Measurements from ENCODE around the gene SLC7A9. TPM values are rescaled to one million over a fixed set of nuclear protein-coding genes. Genes with fewer than 3 reads are reported as not detected.

SLC7A9 gene
- polyA plus RNA-seq, 1 of the 3 experiments (the other 2 are of a cell fraction) = not detected

DNA sequence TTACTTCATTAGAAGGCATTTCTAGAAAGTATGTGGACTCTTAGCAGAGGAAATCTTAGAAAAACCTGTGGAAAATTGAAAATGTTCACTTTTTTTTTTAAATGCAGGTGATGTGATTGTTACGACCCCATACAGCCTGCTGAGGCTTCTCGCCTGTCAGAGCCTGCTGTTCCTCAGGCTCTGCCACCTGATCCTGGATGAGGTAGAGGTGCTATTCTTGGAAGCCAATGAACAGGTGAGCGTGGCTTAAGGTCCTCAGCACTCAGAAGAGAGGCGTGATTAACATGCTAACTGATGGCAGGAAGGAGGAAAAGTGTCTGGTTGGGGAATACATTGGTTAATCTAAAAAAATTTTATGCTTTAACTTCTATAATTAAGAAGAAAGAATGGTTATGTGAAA, 71.4 kb downstream of the SLC7A9 start:
- WGBS (ENCODE audit: low lambda C conversion rate) = 54% methylated on average over 4 of the region's 4 CpGs
- POLR2A ChIA-PET = no interaction called here
- Histone ChIP-seq H3F3A (replicated peaks; ENCODE audit: insufficient read depth) (no peaks in the 10 kb centered on the region), H3K9ac (no peak overlapping the region), H3K27ac (ENCODE audit: low read depth in 2 of 2, low read length in 1 of 2) (no peak overlapping the region), H3K4me3 (ENCODE audit: low read depth in 2 of 2, low read length in 1 of 2) (no peak overlapping the region), H2AFZ (ENCODE audit: low read depth) (no peak overlapping the region), H3K9me3 (no peaks in the 10 kb centered on the region), H4K20me1 (ENCODE audit: insufficient read depth) (no peaks in the 10 kb centered on the region), H3K9me2 (no peaks in the 10 kb centered on the region), H3K27me3 (ENCODE audit: insufficient read depth) (no peaks in the 10 kb centered on the region; the same call in 1 of the 2 replicates), H3K79me2 (ENCODE audit: insufficient read depth) (no peaks in the 10 kb centered on the region), H3K4me1 (ENCODE audit: control insufficient read depth in 1 of 2, insufficient read depth in 2 of 2, low read depth in 1 of 2, low read length in 1 of 2) (no peaks in the 10 kb centered on the region), H3K36me3 (replicated peaks in 1 of 2; ENCODE audit: control insufficient read depth in 1 of 2, insufficient read depth in 2 of 2, low read length in 1 of 2) (no peaks in the 10 kb centered on the region), H3K4me2 (no peak overlapping the region)
- CTCF ChIA-PET = no interaction called here
- TF ChIP-seq SIN3A (IDR thresholded peaks at IDR 0.05; ENCODE audit: borderline replicate concordance, low read depth, low read length) (no peak), POLR2AphosphoS5 (IDR thresholded peaks at IDR 0.05; ENCODE audit: low read depth, low read length) (no peak), NRF1 (IDR thresholded peaks at IDR 0.05; ENCODE audit: low read depth, low read length) (no peak), GABPA (IDR thresholded peaks at IDR 0.05; ENCODE audit: low read depth) (no peak), MXI1 (IDR thresholded peaks at IDR 0.05; ENCODE audit: low read depth, low read length) (no peak), RAD21 (IDR thresholded peaks at IDR 0.05; ENCODE audit: low read length) (no peak), ELF1 (IDR thresholded peaks at IDR 0.05) (no peak), FOSL2 (IDR thresholded peaks at IDR 0.05; ENCODE audit: borderline replicate concordance, low read depth) (no peak)
- TF ChIP-seq, protein P1, sequence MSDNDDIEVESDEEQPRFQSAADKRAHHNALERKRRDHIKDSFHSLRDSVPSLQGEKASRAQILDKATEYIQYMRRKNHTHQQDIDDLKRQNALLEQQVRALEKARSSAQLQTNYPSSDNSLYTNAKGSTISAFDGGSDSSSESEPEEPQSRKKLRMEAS (IDR thresholded peaks at IDR 0.05; ENCODE audit: low read depth) = no peak
- TF ChIP-seq, protein P2, sequence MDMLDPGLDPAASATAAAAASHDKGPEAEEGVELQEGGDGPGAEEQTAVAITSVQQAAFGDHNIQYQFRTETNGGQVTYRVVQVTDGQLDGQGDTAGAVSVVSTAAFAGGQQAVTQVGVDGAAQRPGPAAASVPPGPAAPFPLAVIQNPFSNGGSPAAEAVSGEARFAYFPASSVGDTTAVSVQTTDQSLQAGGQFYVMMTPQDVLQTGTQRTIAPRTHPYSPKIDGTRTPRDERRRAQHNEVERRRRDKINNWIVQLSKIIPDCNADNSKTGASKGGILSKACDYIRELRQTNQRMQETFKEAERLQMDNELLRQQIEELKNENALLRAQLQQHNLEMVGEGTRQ (IDR thresholded peaks at IDR 0.05; ENCODE audit: borderline replicate concordance, low read depth, low read length) = no peak
- no peak for DNase-seq

GRCh38 chr19:32789429-32789828, 80.1 kb downstream of the SLC7A9 start:
- Histone ChIP-seq H4K20me1 (ENCODE audit: insufficient read depth) (no peaks in the 10 kb centered on the region), H3K9ac (no peak overlapping the region), H3K27me3 (ENCODE audit: insufficient read depth) (no peaks in the 10 kb centered on the region; the same call in 1 of the 2 replicates), H3F3A (replicated peaks; ENCODE audit: insufficient read depth) (no peaks in the 10 kb centered on the region), H3K4me2 (no peak overlapping the region), H3K9me3 (no peaks in the 10 kb centered on the region), H3K36me3 (replicated peaks in 1 of 2; ENCODE audit: control insufficient read depth in 1 of 2, insufficient read depth in 2 of 2, low read length in 1 of 2) (no peaks in the 10 kb centered on the region), H3K4me3 (ENCODE audit: low read depth in 2 of 2, low read length in 1 of 2) (no peak overlapping the region), H2AFZ (ENCODE audit: low read depth) (no peak overlapping the region), H3K79me2 (ENCODE audit: insufficient read depth) (no peaks in the 10 kb centered on the region), H3K27ac (ENCODE audit: low read depth in 2 of 2, low read length in 1 of 2) (no peak overlapping the region), H3K9me2 (no peaks in the 10 kb centered on the region), H3K4me1 (ENCODE audit: control insufficient read depth in 1 of 2, insufficient read depth in 2 of 2, low read depth in 1 of 2, low read length in 1 of 2) (no peaks in the 10 kb centered on the region)
- WGBS (ENCODE audit: low lambda C conversion rate) = 77% methylated on average over 7 of the region's 10 CpGs
- TF ChIP-seq SIN3A (IDR thresholded peaks at IDR 0.05; ENCODE audit: borderline replicate concordance, low read depth, low read length) = no peak
- TF ChIP-seq TEAD4 (IDR thresholded peaks at IDR 0.05; ENCODE audit: borderline replicate concordance, insufficient read depth) = no peak
- TF ChIP-seq, protein P3, sequence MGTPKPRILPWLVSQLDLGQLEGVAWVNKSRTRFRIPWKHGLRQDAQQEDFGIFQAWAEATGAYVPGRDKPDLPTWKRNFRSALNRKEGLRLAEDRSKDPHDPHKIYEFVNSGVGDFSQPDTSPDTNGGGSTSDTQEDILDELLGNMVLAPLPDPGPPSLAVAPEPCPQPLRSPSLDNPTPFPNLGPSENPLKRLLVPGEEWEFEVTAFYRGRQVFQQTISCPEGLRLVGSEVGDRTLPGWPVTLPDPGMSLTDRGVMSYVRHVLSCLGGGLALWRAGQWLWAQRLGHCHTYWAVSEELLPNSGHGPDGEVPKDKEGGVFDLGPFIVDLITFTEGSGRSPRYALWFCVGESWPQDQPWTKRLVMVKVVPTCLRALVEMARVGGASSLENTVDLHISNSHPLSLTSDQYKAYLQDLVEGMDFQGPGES (IDR thresholded peaks at IDR 0.05; ENCODE audit: low read depth, low read length) = no peak
- no peak for TF ChIP-seq CTCF (IDR thresholded peaks at IDR 0.05)
- TF ChIP-seq CHD2 (IDR thresholded peaks at IDR 0.05; ENCODE audit: low read length, partially characterized antibody) = no peak
- TF ChIP-seq MEF2A (IDR thresholded peaks at IDR 0.05; ENCODE audit: borderline replicate concordance, low read depth) = no peak
- no peak for TF ChIP-seq TAF1 (IDR thresholded peaks at IDR 0.05; ENCODE audit: borderline replicate concordance, low read depth, low read length)
- TF ChIP-seq ELF1 (IDR thresholded peaks at IDR 0.05) = no peak
- TF ChIP-seq RCOR1 (IDR thresholded peaks at IDR 0.05; ENCODE audit: low read length) = no peak
- TF ChIP-seq MXI1 (IDR thresholded peaks at IDR 0.05; ENCODE audit: low read depth, low read length) = no peak
- TF ChIP-seq FOSL2 (IDR thresholded peaks at IDR 0.05; ENCODE audit: borderline replicate concordance, low read depth) = no peak
- TF ChIP-seq, protein P4, sequence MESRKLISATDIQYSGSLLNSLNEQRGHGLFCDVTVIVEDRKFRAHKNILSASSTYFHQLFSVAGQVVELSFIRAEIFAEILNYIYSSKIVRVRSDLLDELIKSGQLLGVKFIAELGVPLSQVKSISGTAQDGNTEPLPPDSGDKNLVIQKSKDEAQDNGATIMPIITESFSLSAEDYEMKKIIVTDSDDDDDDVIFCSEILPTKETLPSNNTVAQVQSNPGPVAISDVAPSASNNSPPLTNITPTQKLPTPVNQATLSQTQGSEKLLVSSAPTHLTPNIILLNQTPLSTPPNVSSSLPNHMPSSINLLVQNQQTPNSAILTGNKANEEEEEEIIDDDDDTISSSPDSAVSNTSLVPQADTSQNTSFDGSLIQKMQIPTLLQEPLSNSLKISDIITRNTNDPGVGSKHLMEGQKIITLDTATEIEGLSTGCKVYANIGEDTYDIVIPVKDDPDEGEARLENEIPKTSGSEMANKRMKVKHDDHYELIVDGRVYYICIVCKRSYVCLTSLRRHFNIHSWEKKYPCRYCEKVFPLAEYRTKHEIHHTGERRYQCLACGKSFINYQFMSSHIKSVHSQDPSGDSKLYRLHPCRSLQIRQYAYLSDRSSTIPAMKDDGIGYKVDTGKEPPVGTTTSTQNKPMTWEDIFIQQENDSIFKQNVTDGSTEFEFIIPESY (IDR thresholded peaks at IDR 0.05; ENCODE audit: borderline replicate concordance, low read depth) = no peak
- TF ChIP-seq RAD21 (IDR thresholded peaks at IDR 0.05; ENCODE audit: low read length) = no peak
- TF ChIP-seq RXRA (IDR thresholded peaks at IDR 0.05; ENCODE audit: borderline replicate concordance, low read depth) = no peak
- TF ChIP-seq, protein P1 (IDR thresholded peaks at IDR 0.05; ENCODE audit: low read depth) = no peak
- TF ChIP-seq SMC3 (IDR thresholded peaks at IDR 0.05; ENCODE audit: low read depth, low read length) = no peak
- POLR2A ChIA-PET = no interaction called here
- CTCF ChIA-PET = no interaction called here
- no peak for DNase-seq

Measured in SK-N-SH (cell line).